Natural killer cell (primary cell): ENCODE measurements around the gene SMARCA2. TPM values are rescaled to one million over a fixed set of nuclear protein-coding genes. Genes with fewer than 3 reads are reported as not detected.

Experiments
- ATAC-seq, 3 donors: fragments of 150-1000 bp in 2 of 3; fragments of 200-7000 bp in 1 of 3; cut with Tn5 transposase; 1 replicate in 1 of 3; 2 replicates in 2 of 3; pipeline ENCODE4 v1.10.0; 2021; ENCODE audit warnings: mild to moderate bottlenecking in 2 of 3, moderate library complexity in 2 of 3
- DNase-seq, 2 donors: peaks; one replicate each; pipeline versions ENCODE4 v3.0.0 to v3.0.0-alpha.2; 2013 to 2021; ENCODE audit warnings: mixed read lengths in 1 of 2
- H3K27ac ChIP-seq: one replicate; pipeline ENCODE4 v1.5.1; 2013; ENCODE audit warnings: mild to moderate bottlenecking, low read length
- H3K27me3 ChIP-seq: one replicate; pipeline ENCODE4 v1.6.1; 2013; ENCODE audit warnings: low read length; ENCODE audit not compliant: control insufficient read depth, insufficient read depth
- H3K36me3 ChIP-seq: one replicate; pipeline ENCODE4 v1.6.1; 2013; ENCODE audit warnings: low read length; ENCODE audit not compliant: control insufficient read depth, insufficient read depth
- H3K4me1 ChIP-seq: one replicate; pipeline ENCODE4 v1.6.1; 2013; ENCODE audit warnings: low read length; ENCODE audit not compliant: control insufficient read depth, insufficient read depth
- H3K4me3 ChIP-seq: one replicate; pipeline ENCODE4 v1.5.1; 2013; ENCODE audit warnings: low read length
- H3K9me3 ChIP-seq: one replicate; pipeline ENCODE4 v1.6.1; 2013; ENCODE audit warnings: low read length; ENCODE audit not compliant: control insufficient read depth, insufficient read depth
- H3K27ac Mint-ChIP-seq, 2 donors: one replicate each; pipeline ENCODE4 v1.8.0; 2022; ENCODE audit warnings: mild to moderate bottlenecking in 2 of 2, mixed read lengths in 2 of 2, moderate library complexity in 1 of 2
- H3K27me3 Mint-ChIP-seq, 2 donors: one replicate each; pipeline ENCODE4 v1.8.0; 2022; ENCODE audit warnings: low read depth in 2 of 2, mixed read lengths in 2 of 2
- H3K36me3 Mint-ChIP-seq: one replicate; pipeline ENCODE4 v1.8.0; 2022; ENCODE audit warnings: mixed read lengths
- H3K4me1 Mint-ChIP-seq, 2 donors: one replicate each; pipeline ENCODE4 v1.8.0; 2022; ENCODE audit warnings: mixed read lengths in 2 of 2
- H3K4me3 Mint-ChIP-seq: one replicate; pipeline ENCODE4 v1.8.0; 2022; ENCODE audit warnings: mild to moderate bottlenecking, moderate library complexity, mixed read lengths
- H3K9me3 Mint-ChIP-seq, 2 donors: one replicate each; pipeline ENCODE4 v1.8.0; 2022; ENCODE audit warnings: mixed read lengths in 2 of 2
- WGBS: methylation state at CpG from one replicate; pipeline ENCODE4 v1.1.7; 2013; ENCODE audit warnings: missing lambda C conversion rate; ENCODE audit not compliant: insufficient coverage; 5-methylcytosine and 5-hydroxymethylcytosine counted together
- intact Hi-C: fragments of 100-400 bp; cut with micrococcal nuclease; formaldehyde crosslinking; loops from one replicate; pipeline ENCODE4 v1.14.2; 2022
- total RNA-seq, 4 donors: library from RNA; stranded (reverse); fragments of 120-200 nt in 1 of 4; gene quantifications; one replicate each; pipeline versions ENCODE4 v1.2.3 to v1.2.4, GENCODE V29; 2013 to 2022
- TF ChIP-seq, protein P1 (sequence below): fragments of 200-600 bp; IDR thresholded peaks from one replicate; pipeline ENCODE4 v1.8.0; 2022; ENCODE audit warnings: antibody characterized with exemption

SMARCA2 gene
- total RNA-seq, 3 donors from 2014 or later (not counting 1 experiment from before 2014, with no cell fraction given), result 303 to 324 (median 308) TPM

DNA sequence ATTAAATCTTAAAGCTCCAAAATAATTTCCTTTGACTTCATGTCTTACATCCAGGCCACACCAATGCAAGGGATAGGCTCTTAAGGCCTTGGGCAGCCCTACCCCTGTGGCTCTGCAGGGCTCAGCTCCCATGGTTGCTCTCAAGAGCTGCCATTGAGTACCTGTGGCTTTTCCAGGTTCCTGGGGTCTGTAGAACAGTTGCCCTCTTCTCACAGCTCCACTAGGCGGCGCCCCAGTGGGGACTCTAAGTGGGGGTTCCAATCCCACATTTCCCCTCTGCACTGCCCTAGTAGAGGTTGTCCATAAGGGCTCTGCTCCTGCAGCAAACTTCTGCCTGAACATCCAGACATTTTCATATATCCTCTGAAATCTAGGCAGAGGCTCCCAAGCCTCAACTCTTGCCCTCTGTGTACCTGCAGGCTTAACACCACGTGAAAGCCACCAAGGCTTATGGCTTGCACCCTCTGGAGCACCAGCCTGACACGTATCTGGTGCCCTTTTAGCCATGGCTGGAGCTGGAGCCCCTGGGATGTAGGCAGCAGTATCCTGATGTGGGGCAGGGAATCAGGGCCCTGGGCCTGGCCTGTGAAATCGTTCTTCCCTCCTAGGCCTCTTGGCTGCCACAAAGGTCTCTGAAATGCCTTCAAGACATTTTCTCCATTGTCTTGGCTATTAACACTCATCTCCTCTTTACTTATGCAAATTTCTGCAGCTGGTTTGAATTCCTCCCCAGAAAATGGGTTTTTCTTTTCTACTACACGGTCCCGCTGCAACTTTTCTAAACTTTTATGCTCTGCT, 185.1 kb downstream of the SMARCA2 start:
- Histone ChIP-seq H3K36me3 (peaks cover 15% of the 10 kb centered on the region), H3K4me1 (no peaks in the 10 kb centered on the region), H3K27ac (no peak overlapping the region), H3K27me3 (no peaks in the 10 kb centered on the region), H3K4me3 (no peak overlapping the region), H3K9me3 (no peaks in the 10 kb centered on the region)
- H3K27me3 Mint-ChIP-seq, result no peaks in the 10 kb centered on the region
- ATAC-seq, result no peak
- peaks cover 0 to 2% of the 10 kb centered on the region in 2 donors for H3K9me3 Mint-ChIP-seq
- peaks cover 0 to 6% of the 10 kb centered on the region in 2 donors for H3K4me1 Mint-ChIP-seq
- H3K36me3 Mint-ChIP-seq, result no peaks in the 10 kb centered on the region
- intact Hi-C loops, result no loop called here
- no peak overlapping the region for H3K27ac Mint-ChIP-seq
- no peak for DNase-seq
- no peak overlapping the region for H3K4me3 Mint-ChIP-seq
- 95% methylated on average over 7 of the region's 7 CpGs for WGBS
- TF ChIP-seq, protein P1, sequence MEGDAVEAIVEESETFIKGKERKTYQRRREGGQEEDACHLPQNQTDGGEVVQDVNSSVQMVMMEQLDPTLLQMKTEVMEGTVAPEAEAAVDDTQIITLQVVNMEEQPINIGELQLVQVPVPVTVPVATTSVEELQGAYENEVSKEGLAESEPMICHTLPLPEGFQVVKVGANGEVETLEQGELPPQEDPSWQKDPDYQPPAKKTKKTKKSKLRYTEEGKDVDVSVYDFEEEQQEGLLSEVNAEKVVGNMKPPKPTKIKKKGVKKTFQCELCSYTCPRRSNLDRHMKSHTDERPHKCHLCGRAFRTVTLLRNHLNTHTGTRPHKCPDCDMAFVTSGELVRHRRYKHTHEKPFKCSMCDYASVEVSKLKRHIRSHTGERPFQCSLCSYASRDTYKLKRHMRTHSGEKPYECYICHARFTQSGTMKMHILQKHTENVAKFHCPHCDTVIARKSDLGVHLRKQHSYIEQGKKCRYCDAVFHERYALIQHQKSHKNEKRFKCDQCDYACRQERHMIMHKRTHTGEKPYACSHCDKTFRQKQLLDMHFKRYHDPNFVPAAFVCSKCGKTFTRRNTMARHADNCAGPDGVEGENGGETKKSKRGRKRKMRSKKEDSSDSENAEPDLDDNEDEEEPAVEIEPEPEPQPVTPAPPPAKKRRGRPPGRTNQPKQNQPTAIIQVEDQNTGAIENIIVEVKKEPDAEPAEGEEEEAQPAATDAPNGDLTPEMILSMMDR, result no peak

DNA sequence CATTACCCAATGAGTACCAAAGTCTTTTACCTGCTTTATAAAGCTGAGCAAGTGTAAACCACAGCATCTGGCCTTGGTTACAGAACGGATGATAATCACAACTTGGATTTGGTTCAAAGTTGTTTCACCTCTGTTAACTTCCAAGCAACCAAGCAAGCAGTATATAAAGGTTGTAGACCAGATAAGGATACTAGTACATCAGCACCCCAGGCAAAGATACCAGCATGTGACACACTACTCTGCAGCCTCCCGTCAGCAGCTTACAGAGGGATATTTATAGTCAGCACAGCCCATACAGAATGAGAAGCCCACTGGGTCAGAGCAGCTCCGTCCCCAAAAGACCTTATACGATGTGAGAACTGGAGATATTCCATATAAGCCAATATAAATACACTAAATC, 193.3 kb downstream of the SMARCA2 start:
- no peak overlapping the region for H3K4me3 ChIP-seq
- DNase-seq, result no peak
- no peak overlapping the region for H3K27ac Mint-ChIP-seq
- H3K36me3 Mint-ChIP-seq, result no peaks in the 10 kb centered on the region
- H3K4me1 ChIP-seq, result no peaks in the 10 kb centered on the region
- ATAC-seq, result no peak
- intact Hi-C loops, result no loop called here
- no peaks in the 10 kb centered on the region for H3K27me3 ChIP-seq
- no peaks in the 10 kb centered on the region for H3K36me3 ChIP-seq
- no peaks in the 10 kb centered on the region for H3K9me3 Mint-ChIP-seq
- 80% methylated on average over 4 of the region's 4 CpGs for WGBS
- TF ChIP-seq, protein P1, result no peak
- no peaks in the 10 kb centered on the region for H3K27me3 Mint-ChIP-seq
- no peak overlapping the region for H3K4me3 Mint-ChIP-seq
- no peak overlapping the region for H3K27ac ChIP-seq
- H3K9me3 ChIP-seq, result no peaks in the 10 kb centered on the region
- no peaks in the 10 kb centered on the region for H3K4me1 Mint-ChIP-seq

- TF ChIP-seq, protein P1, result no peak
- Mint-ChIP-seq H3K9me3 (no peaks in the 10 kb centered on the region), H3K4me3 (no peak overlapping the region), H3K27ac (no peak overlapping the region), H3K27me3 (no peaks in the 10 kb centered on the region), H3K4me1 (no peaks in the 10 kb centered on the region), H3K36me3 (no peaks in the 10 kb centered on the region)
- peak in 1 of 3 donors; percentile 69 for ATAC-seq
- H3K27ac ChIP-seq, result no peak overlapping the region
- DNase-seq, result no peak
- H3K36me3 ChIP-seq, result no peaks in the 10 kb centered on the region
- intact Hi-C loops, result no loop called here
- H3K4me1 ChIP-seq, result no peaks in the 10 kb centered on the region
- H3K27me3 ChIP-seq, result no peaks in the 10 kb centered on the region
- no peak overlapping the region for H3K4me3 ChIP-seq
- no peaks in the 10 kb centered on the region for H3K9me3 ChIP-seq
Measured at GRCh38 chr9:2208991-2209390, 193.8 kb downstream of the SMARCA2 start.

DNA sequence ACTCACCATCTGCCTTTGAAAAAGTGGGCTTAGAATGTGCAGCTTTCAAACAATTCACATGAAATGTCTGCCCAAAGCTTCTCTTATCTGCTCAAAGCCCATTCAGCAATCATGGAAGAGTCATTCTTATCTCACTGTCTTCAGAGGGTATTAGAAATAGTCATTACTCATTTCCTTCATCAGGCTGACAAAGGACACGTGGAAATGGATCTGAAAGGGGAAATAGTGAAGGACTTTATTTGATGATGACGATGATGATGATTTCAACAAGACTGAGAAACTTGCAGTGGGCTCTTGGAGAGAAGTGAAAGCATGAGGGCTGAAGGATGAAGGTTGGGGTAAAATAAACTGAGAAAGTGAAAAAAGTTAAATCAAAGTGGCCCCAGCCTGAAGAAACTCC, 194.3 kb downstream of the SMARCA2 start:
- Histone ChIP-seq H3K9me3 (no peaks in the 10 kb centered on the region), H3K4me3 (no peak overlapping the region), H3K27me3 (no peaks in the 10 kb centered on the region), H3K27ac (no peak overlapping the region), H3K36me3 (no peaks in the 10 kb centered on the region), H3K4me1 (no peaks in the 10 kb centered on the region)
- H3K4me1 Mint-ChIP-seq, result no peaks in the 10 kb centered on the region
- no peak overlapping the region for H3K27ac Mint-ChIP-seq
- intact Hi-C loops, result no loop called here
- 46% methylated on average over 2 of the region's 2 CpGs for whole genome bisulfite sequencing
- no peaks in the 10 kb centered on the region for H3K9me3 Mint-ChIP-seq
- no peaks in the 10 kb centered on the region for H3K27me3 Mint-ChIP-seq
- H3K36me3 Mint-ChIP-seq, result no peaks in the 10 kb centered on the region
- TF ChIP-seq, protein P1, result no peak
- DNase-seq (no peak), ATAC-seq (peak in 1 of 3 donors; percentile 57)
- no peak overlapping the region for H3K4me3 Mint-ChIP-seq
